CD4-positive, alpha-beta T cell treated with Interleukin-17A for 1 hour (primary cell): ENCODE data around the gene DHRS2.

ENCODE experiments used
- DNase-seq: peaks from one replicate; pipeline ENCODE4 v3.0.0-alpha.2; 2020

Gene DHRS2

GRCh38 chr14:23613242-23614070 is 22.7 kb upstream of the DHRS2 start:
- DNase-seq, result no peak

DNA sequence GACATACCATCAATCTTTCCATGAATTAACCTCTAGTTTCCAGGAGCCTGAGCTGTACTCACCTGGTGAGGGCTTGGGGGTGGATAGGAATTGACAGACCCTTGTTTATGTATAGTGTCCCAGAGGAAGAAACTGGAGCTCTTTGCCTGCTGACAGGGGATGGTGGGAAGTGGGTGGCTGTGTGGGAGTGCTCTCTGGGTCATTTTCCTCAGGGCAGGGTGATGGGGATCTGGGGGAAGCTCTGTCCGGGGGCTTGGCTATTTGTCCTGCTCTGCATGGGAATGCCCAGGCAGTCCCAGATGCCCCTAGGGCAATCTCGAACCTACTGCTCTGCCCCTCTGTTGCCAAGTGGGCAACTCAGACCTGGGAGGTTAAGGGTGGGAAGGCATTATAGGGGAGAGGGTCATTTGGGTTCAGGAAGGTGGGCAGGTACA is 21.8 kb upstream of the DHRS2 start:
- DNase-seq, result no peak

DNA sequence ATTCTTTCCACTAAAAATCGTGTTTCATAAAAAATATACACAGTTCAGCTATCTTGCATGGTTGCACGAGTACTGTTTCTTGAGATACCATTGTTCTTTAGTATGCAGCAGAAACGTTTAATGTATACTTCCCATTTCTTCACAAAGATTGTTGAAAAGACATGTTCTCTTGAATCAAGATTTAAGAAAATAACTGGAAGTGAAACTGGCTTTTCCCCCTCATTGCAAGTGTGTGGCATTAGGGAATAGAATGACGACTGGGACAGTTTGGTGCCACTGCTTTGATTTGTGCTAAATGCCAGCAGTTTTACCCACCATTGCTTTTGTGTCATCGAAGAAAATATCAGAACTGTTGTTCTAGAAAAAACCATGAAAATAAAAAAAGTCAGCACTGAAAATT is 20.3 kb upstream of the DHRS2 start:
- DNase-seq, result no peak

DNA sequence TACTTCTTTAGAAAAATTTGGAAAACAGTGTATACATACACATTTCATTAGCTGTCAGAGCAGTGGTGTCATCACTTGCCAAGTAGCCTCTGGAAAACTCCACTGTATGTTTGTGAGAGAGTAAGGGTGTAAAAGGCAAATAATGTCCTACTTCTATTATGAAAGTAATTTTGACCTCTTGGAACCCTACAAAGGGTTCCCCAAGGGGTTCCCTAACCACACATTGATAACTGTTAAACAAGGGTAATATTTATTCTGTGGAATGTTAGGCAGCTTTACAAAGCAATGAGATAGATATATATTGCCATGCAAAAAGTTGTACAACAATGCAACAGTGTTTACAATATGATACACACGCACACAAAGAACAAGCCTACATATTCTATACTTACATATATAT is 18.6 kb upstream of the DHRS2 start:
- no peak for DNase-seq

DNA sequence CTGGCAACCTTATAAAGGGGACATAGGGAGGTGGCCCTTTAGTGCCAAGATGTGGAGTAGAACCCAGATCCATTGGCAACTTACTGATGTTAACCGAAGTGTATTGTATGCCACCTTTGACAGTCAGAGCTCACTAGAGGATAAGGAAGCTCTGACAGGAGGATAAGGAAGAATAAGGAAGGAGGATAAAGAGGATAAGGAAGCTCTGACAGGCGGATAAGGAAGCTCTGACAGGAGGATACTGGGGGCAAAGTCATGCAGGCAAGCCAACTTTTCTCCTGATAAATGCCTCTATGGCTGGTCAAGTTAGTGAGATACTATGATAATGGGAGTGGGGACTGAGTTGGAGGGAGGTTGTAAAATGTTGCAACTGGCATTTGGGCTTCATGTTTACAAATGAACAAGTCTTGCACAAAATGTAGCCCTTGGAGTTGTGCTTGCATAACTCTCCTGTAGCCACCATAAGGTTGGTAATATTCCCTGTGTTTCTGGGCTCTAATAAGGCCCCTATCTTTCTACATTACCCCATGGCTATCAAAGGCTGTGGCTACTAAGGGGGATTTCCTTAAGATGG is 17.7 kb upstream of the DHRS2 start:
- DNase-seq, result no peak

DNA sequence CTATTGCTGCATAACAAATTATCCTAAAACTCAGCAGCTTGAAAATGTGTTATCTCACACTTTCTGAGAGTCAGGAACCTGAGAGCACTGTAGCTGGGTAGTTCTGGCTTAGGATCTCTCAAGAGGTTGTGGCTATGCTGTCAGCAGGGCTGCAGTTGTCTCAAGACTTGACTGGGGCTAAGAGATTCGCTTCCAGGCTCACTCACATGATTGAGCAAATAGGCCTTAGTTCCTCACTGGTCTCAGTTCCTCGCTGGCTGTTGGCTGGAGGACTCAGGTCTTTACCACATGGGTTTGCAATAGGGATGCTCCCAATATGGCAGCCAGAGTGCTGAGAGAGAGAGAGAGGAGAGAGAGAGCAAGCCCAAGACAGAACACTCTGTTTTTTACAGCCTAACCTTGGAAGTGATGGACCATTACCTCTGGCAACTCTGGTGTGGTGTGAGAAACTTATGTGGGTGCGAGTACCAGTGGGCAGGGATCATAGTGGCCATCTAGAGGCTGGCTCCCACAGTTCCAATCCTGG is 15.9 kb upstream of the DHRS2 start:
- DNase-seq, result no peak

GRCh38 chr14:23621204-23621931 is 14.8 kb upstream of the DHRS2 start:
- DNase-seq, result no peak

DNA sequence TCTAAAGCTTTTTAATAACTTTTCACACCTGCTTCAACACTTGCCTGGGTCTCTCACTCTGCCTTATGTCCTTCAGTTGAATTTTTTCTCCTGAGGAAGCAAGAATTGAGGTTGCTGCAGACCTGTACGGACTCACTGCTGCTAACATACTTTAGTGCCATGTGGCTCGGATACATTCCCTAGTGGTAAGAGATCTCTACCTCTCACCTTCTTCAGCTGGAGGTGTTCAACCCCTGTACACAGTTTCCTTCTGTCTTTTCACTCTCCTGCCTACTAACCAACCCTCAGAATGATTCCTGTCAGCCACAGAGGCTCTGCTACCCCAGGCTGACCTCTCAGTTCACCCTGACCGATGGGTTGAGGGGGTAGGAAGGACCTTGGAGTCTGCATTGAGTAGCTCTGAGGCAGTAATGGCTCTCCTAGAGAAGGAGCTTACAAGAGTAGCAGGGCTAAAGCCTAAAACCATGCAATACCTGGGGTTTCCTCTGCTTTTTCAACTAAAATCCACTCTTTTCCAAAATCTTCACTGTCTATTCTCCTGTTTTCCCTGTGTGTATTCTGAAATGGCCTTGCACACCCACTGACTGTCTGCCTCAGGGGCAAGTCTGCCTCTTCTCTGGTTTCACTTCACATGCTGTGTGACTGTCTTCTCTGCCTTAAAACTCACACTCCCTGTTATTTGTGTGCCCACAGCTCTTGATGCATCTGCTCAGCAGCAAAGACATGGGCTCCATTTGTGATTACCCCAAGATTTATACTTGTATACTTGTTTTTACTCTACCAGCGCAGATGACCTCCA is 14.0 kb upstream of the DHRS2 start:
- no peak for DNase-seq

DNA sequence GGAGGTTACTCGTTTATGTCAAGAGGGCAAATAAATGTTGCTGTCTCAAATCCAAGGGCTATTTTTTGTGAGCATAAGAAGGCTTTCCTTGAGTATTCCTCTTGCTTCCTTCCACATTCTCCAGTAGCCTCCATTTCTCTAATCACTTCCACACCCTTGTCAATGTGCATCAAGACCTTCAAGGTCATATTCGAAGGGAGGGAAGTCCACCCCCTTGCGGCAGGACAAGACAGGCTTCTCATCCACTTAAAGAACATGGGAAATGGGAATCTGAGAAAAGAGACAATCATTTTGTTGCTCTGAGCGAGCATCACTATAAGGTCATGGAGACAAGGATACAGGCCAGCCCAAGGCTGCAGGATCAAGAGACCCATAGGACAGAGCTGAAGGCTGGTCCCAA is 13.2 kb upstream of the DHRS2 start:
- DNase-seq, result no peak

- DNase-seq, result no peak
Observed at GRCh38 chr14:23623962-23624361, 12.2 kb upstream of the DHRS2 start.

GRCh38 chr14:23624830-23625404 is 11.2 kb upstream of the DHRS2 start:
- no peak for DNase-seq

GRCh38 chr14:23626946-23627345 is 9.2 kb upstream of the DHRS2 start:
- no peak for DNase-seq

DNA sequence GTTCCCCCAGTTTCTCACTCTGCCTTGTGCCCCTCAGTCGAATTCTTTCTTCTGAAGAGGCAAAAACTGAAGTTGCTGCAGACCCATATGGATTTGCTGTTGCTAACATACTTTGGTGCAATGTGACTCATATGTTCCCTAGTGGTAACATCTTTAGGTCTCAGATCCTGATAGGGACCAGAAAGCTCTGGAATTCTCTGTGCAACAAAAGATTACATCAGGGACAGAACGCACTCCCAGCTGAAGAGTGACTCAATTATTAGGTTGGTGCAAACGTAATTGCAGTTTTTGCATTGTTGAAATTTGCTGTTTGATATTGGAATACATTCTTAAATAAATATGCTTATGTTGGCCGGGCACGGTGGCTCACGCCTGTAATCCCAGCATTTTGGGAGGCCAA is 8.2 kb upstream of the DHRS2 start:
- DNase-seq, result no peak

DNA sequence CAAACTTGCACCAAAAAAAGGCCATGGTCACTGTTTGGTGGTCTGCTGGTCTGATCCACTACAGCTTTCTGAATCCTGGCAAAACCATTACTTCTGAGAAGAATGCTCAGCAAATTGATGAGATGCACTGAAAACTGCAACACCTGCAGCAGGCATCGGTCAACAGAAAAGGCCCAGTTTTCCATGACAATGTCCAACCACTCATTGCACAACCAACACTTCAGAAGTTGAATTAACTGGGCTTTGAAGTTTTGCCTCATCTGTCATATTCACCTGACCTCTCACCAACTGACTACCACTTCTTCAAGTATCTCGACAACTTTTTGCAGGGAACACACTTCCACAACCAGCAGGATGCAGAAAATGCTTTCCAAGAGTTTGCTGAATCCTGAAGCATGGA is 7.0 kb upstream of the DHRS2 start:
- DNase-seq, result no peak

DNA sequence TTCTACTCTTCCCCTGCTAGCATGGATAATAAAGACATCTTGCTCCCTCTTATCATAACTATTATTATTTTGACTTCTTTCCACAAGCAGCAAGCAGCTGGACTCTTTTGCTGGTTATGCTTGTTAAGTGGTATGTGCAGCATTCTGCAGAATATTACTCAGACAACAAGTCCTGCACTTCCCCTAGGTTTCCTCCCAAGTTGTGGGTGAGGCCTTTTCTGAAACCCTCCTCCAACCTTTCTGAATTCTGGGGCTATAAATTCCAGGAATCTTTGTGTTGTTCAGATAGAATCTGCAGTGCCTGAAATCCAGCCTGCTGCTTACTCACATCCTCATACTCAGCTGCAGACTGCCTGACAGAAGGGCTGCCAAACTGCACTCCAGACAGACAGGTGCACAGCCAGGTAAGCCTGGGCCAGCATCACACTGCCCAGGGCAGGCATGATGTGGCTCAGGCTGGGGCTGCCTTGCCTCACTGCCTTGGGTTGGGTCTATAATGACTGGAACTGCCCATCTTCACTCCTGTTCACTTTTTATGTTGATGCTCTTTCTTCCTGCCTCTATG is 6.2 kb upstream of the DHRS2 start:
- no peak for DNase-seq

DNA sequence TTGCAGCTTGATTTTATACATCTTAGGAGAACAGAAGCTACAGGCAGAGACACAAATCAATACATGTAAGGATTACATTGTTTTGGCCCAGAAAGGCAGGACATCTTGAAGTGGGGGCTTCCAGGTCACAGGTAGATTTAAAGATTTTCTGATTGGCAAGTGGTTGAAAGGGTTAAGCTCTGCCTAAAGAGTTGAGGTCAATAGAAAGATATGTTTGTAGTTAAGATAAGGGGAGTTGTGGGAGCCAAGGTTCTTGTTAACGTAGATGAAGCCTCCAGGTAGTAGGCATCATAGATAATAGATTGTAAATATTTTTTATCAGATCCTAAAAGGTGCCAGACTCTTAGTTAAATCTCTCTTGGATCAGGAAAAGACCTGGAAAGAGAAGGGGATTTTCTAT is 5.5 kb upstream of the DHRS2 start:
- no peak for DNase-seq

GRCh38 chr14:23631234-23631633 is 4.9 kb upstream of the DHRS2 start:
- no peak for DNase-seq

GRCh38 chr14:23631702-23632460 is 4.3 kb upstream of the DHRS2 start:
- peak; percentile 70 for DNase-seq

GRCh38 chr14:23632461-23633159 is 3.6 kb upstream of the DHRS2 start:
- DNase-seq, result no peak

DNA sequence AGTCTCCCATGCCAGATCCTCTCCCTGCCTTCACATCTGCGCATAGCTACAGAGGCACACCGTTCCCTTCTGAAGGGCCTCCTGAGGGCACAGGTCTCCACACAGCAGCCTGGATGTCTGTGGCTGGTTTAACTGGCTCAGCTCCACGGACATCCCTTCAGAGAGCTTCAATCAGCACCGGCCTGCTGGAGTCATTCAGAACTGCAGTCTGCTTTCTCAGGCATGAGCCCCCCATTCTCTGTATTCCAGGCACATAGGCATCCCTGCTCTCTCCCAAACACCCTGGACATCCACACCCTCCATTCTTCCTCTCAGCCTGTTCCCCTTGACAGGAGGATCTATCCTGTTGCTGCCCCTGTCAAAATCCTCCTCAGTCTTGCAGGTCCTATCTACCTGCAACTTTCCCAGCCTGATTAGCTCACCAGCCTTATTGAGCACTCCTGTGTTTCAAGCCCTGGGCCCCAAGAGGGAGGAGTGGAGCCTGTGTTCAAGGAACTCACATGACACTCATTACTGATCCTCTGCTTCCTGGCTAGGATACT is 2.9 kb upstream of the DHRS2 start:
- DNase-seq, result no peak
